Measurements from ENCODE around the gene IDH3G. TPM values are rescaled to one million over a fixed set of nuclear protein-coding genes. Genes with fewer than 3 reads are reported as not detected.

Gene IDH3G
- polyA plus RNA-seq, 3 donors from 2014 or later, result 95.6 to 131 (median 118) TPM

DNA sequence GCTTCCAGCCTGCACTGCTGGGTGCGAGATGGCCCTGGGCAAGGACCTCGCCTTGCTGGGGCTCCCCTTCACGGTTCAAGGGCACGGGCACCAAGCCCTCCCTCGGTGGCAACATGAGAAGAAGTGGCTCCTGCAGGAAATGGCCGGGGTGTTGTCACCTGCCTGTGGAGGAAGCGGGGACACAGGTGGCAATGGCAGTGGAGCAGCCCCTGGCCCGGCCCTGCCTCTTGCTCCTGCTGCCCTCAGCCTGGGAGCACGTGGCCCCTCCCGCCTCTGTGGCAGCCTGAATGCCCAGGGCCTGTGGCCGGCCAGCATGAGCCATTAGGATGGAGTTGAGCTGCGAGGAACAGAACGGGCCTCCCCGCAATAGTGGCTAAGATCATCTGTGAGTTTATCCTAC lies 52.7 kb downstream of the IDH3G start:
- no peak overlapping the region for H3K4me3 Mint-ChIP-seq
- no peak overlapping the region for H3K27ac Mint-ChIP-seq
- no peak for DNase-seq
- H3K9me3 Mint-ChIP-seq, result no peaks in the 10 kb centered on the region
- peaks cover 3 to 7% (median 3%) of the 10 kb centered on the region in 3 donors for H3K27me3 Mint-ChIP-seq (ENCODE audit: low read depth in 3 of 3)
- H3K4me1 Mint-ChIP-seq, result peaks cover 0 to 8% of the 10 kb centered on the region in 2 donors
- no peaks in the 10 kb centered on the region for H3K36me3 Mint-ChIP-seq

GRCh38 chrX:153740631-153741222 lies 53.4 kb downstream of the IDH3G start:
- H3K36me3 Mint-ChIP-seq, result no peaks in the 10 kb centered on the region
- peaks cover under 1 to 8% of the 10 kb centered on the region in 2 donors for H3K4me1 Mint-ChIP-seq
- H3K9me3 Mint-ChIP-seq, result no peaks in the 10 kb centered on the region
- no peak for DNase-seq
- H3K27me3 Mint-ChIP-seq (ENCODE audit: low read depth in 3 of 3), result peaks cover 3 to 7% (median 3%) of the 10 kb centered on the region in 3 donors
- H3K4me3 Mint-ChIP-seq, result no peak overlapping the region
- H3K27ac Mint-ChIP-seq, result no peak overlapping the region

GRCh38 chrX:153739754-153740486 lies 54.3 kb downstream of the IDH3G start:
- DNase-seq, result no peak
- Mint-ChIP-seq H3K36me3 (peaks cover 0 to 7% (median 3%) of the 10 kb centered on the region in 3 donors), H3K9me3 (no peaks in the 10 kb centered on the region), H3K4me3 (no peak overlapping the region), H3K27me3 (ENCODE audit: low read depth in 3 of 3) (peaks cover 3 to 4% (median 3%) of the 10 kb centered on the region in 3 donors), H3K27ac (no peak overlapping the region), H3K4me1 (peaks cover 8 to 16% of the 10 kb centered on the region in 2 donors)

DNA sequence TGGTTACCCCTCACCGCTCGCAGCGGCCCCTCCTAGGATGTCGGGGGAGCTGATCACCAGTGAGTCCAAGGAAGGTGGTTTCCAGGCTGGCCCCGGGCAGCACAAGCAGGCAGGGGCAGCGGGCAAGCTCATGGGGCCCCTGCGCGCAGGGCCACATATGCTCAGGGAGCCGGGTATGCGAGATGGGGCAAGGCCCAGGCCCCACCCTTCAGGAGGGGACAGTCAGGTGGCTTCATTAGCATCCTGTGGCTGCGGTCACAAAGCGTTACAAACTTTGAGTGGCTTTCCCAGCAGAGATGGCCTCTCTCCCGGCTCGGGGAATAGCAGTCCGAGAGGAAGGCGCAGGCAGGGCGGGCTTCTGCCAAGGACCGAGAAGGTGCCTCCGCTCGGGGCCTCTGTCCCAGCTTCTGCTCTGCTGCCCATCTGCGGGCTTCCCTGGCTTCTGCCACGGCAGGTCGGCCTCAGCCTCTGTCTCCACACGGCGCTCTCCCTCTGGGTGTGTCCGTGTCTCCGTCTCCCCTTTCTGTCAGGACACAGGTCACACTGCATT lies 56.0 kb downstream of the IDH3G start:
- no peak for DNase-seq
- H3K9me3 Mint-ChIP-seq, result no peaks in the 10 kb centered on the region
- H3K27me3 Mint-ChIP-seq (ENCODE audit: low read depth in 3 of 3), result peaks cover 0 to 3% (median 3%) of the 10 kb centered on the region in 3 donors
- H3K4me3 Mint-ChIP-seq, result no peak overlapping the region
- peaks cover 12 to 17% of the 10 kb centered on the region in 2 donors for H3K4me1 Mint-ChIP-seq
- no peak overlapping the region for H3K27ac Mint-ChIP-seq
- peaks cover 0 to 11% (median 8%) of the 10 kb centered on the region in 3 donors for H3K36me3 Mint-ChIP-seq

GRCh38 chrX:153736871-153737441 lies 57.2 kb downstream of the IDH3G start:
- no peak for DNase-seq
- peaks cover 0 to 5% (median 3%) of the 10 kb centered on the region in 3 donors for H3K27me3 Mint-ChIP-seq (ENCODE audit: low read depth in 3 of 3)
- H3K9me3 Mint-ChIP-seq, result no peaks in the 10 kb centered on the region
- H3K27ac Mint-ChIP-seq, result no peak overlapping the region
- no peak overlapping the region for H3K4me3 Mint-ChIP-seq
- H3K36me3 Mint-ChIP-seq, result peaks cover 0 to 12% (median 9%) of the 10 kb centered on the region in 3 donors
- peaks cover 14 to 17% of the 10 kb centered on the region in 2 donors for H3K4me1 Mint-ChIP-seq

- H3K9me3 Mint-ChIP-seq, result no peaks in the 10 kb centered on the region
- H3K36me3 Mint-ChIP-seq, result peaks cover 3 to 17% (median 15%) of the 10 kb centered on the region in 3 donors
- H3K27me3 Mint-ChIP-seq (ENCODE audit: low read depth in 3 of 3), result peaks cover 0 to 5% (median 3%) of the 10 kb centered on the region in 3 donors
- no peak overlapping the region for H3K27ac Mint-ChIP-seq
- no peak for DNase-seq
- H3K4me1 Mint-ChIP-seq, result peaks cover 17 to 21% of the 10 kb centered on the region in 2 donors
- H3K4me3 Mint-ChIP-seq, result no peak overlapping the region
Measured at GRCh38 chrX:153736071-153736820, 57.9 kb downstream of the IDH3G start.

Other genes starting within 250 kb of the IDH3G start
- 10 to 100 TPM; 36.7 to 42.8 (median 38.4) TPM for gene CCNQ, start 195.2 kb downstream of the IDH3G start, polyA plus RNA-seq
- gene DUSP9, start 147.2 kb downstream of the IDH3G start, polyA plus RNA-seq, result not detected
- not detected for gene PNCK, start 120.6 kb downstream of the IDH3G start, polyA plus RNA-seq
- gene SLC6A8, start 106.4 kb downstream of the IDH3G start, polyA plus RNA-seq, result under 1 TPM in 2 of 3 donors, not detected in 1; 0.07 to 0.09 TPM
- gene BCAP31, start 70.0 kb downstream of the IDH3G start, polyA plus RNA-seq, result 100 to 1,000 TPM; 367 to 491 (median 373) TPM
- gene ABCD1, start 69.5 kb downstream of the IDH3G start, polyA plus RNA-seq, result 1 to 10 TPM; 1.7 to 3.2 (median 2.0) TPM
- gene PLXNB3, start 30.1 kb downstream of the IDH3G start, polyA plus RNA-seq, result not detected
- not detected for gene SRPK3, start 13.3 kb downstream of the IDH3G start, polyA plus RNA-seq
- 100 to 1,000 TPM; 535 to 803 (median 726) TPM for gene SSR4, start 293 bp upstream of the IDH3G start, polyA plus RNA-seq
- 10 to 100 TPM in 1 of 3 donors, 1 to 10 TPM in 1, under 1 TPM in 1; 0.93 to 11.4 (median 6.1) TPM for gene PDZD4, start 36.2 kb upstream of the IDH3G start, polyA plus RNA-seq
- gene L1CAM, start 91.8 kb upstream of the IDH3G start, polyA plus RNA-seq, result not detected
- not detected for gene AVPR2, start 110.3 kb upstream of the IDH3G start, polyA plus RNA-seq
- 100 to 1,000 TPM in 1 of 3 donors, 10 to 100 TPM in 2; 54.6 to 122 (median 75.7) TPM for gene ARHGAP4, start 131.9 kb upstream of the IDH3G start, polyA plus RNA-seq
- gene NAA10, start 140.7 kb upstream of the IDH3G start, polyA plus RNA-seq, result 100 to 1,000 TPM in 2 of 3 donors, 10 to 100 TPM in 1; 70.6 to 126 (median 104) TPM
- 1 to 10 TPM in 1 of 3 donors, under 1 TPM in 1, not detected in 1; 0.93 to 3.1 TPM for gene RENBP, start 150.3 kb upstream of the IDH3G start, polyA plus RNA-seq
- 10 to 100 TPM in 1 of 3 donors, 1 to 10 TPM in 2; 1.0 to 14.6 (median 2.9) TPM for gene HCFC1, start 177.4 kb upstream of the IDH3G start, polyA plus RNA-seq
- 10 to 100 TPM in 1 of 3 donors, 1 to 10 TPM in 2; 4.1 to 17.5 (median 5.2) TPM for gene TMEM187, start 178.4 kb upstream of the IDH3G start, polyA plus RNA-seq
- gene IRAK1, start 225.5 kb upstream of the IDH3G start, polyA plus RNA-seq, result 10 to 100 TPM; 39.0 to 81.9 (median 46.6) TPM